SH-SY5Y (cell line): Measurements from ENCODE around the gene RNU5D-1.

ENCODE experiments used
- GATA2 ChIP-seq: IDR thresholded peaks from 2 replicates; pipeline ENCODE4 v1.6.1; 2011; ENCODE audit warnings: mild to moderate bottlenecking, low read depth, low read length
- GATA3 ChIP-seq: IDR thresholded peaks from 2 replicates; pipeline ENCODE4 v1.6.1; 2011; ENCODE audit warnings: low read depth, mild to moderate bottlenecking, low read length, moderate library complexity

DNA sequence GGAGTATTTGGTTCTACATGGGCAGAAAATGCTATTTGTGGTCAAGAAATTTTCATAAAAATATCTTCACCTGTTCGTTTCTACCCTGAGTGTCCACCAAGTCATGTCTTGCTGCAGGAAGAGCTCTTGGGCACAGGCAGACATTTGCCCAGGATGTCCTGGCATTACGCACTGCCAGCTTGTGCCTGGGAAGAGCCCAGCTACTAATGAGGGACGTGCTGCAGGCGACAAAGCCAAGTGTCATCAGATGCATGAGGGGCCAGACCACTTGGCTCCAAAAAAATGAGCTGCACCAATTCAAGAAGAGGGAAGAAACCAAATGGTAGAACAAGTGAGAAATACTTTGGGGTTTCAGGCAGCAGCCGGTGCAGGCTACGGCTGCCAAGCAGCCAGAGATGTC is 12.9 kb downstream of the RNU5D-1 start:
- TF ChIP-seq GATA2 (no peak), GATA3 (no peak)
